Islet of Langerhans (tissue), 1 donor: ENCODE data around the gene NRP1.

Source experiments
- FAIRE-seq: peaks from one replicate; lab custom pipeline; 2011; peaks lifted over from hg19 to GRCh38; lab: Jason Lieb, UNC

The NRP1 gene

DNA sequence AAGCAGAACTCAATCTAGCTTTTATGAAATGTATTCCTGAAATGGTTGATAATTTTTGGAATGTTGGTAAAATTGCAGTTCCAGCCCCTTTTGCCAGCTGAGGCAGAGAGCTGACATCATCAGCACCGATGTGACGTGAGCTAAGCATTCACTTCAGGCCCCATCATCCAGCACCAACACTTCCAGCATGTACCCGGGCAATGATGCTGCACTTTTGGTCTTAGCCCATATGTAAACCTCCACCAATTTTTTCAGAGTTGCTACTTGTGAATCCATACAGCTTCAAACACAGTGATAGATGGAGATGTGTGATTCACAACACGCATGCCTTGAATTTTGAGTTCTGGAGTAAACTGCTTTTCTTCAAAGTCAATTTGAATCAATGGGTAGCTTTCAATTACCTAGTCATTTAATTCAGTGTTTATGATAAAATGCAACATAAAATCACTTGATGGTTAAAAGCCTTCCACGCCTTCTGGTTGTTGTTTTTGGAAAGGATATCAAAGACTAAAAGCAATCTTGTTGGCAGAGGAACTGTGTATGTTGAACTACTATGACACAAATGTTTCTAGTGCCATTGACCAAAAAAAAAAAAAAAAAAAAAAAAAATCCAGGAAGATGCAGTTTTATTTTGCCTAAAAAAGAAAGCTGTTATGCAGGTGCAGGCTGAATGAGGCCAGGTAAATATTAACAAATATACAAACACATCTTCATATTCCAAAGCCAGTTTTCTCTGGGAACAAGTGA is 73.9 kb downstream of the NRP1 start:
- peak; percentile 69 for FAIRE-seq

DNA sequence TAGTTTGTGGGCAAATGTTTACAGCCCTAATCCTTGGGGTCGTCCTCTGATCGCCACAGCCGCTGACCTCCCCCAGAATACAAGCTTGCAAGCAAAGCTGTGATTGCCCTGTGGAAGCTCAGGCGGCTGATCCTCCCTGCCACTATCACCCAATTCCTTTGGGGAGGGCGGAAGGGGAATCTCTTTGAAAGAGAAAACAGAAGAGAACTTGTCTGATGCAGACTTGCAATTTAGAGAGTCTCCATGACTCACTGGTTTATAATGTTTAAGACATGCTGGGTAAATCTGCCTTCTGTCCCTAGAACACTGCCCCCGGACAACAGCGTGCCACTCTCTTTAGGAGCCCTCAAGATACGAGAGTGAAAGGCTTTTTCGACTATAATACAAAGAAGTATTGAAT is 75.5 kb downstream of the NRP1 start:
- FAIRE-seq = no peak

DNA sequence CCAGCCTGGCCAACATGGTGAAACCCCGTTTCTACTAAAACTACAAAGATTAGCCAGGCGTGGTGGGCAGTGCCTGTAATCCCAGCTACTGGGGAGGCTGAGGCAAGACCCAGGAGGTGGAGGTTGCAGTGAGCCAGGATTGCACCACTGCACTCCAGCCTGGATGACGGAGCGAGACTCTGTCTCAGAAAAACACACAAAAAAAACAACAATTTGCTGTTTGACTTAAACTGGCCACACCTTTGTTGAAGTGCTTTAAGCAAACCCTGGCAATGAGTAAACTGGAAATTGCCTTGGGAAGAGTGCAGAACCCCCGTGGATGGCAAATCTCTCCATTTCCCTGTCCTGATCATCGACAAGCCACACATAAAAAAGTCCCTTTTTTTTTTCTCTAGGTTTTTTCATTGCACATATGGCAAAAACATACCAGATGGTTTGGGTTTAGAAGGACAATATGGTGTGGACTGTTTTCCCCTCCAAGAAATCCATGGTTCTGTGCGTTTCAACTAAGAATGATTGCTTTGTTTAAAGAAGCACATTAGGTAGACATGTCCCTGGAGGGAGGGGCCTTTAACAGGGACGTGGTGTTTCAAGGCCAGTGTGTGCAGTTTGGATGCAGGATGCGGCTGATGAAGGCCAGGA is 76.9 kb downstream of the NRP1 start:
- FAIRE-seq = no peak

DNA sequence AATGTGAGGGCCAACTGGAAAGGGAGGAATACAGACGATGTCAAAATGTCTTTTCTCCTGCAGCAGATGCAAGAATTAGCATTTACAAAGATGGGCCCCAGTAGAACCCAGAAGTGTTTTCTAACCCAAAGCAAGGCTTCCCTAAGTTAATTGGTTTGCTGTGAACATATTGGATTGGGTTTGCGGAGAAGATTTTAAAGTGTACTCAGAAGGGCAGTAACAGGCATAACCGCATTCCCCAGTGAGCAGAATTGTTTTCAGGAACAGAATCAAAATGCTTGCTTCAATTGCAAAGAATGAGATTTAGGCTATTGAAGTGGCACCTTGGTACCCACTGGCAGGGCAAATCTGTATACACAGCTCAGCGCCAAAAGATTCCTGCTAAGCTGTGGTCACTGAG is 78.0 kb downstream of the NRP1 start:
- FAIRE-seq = no peak

DNA sequence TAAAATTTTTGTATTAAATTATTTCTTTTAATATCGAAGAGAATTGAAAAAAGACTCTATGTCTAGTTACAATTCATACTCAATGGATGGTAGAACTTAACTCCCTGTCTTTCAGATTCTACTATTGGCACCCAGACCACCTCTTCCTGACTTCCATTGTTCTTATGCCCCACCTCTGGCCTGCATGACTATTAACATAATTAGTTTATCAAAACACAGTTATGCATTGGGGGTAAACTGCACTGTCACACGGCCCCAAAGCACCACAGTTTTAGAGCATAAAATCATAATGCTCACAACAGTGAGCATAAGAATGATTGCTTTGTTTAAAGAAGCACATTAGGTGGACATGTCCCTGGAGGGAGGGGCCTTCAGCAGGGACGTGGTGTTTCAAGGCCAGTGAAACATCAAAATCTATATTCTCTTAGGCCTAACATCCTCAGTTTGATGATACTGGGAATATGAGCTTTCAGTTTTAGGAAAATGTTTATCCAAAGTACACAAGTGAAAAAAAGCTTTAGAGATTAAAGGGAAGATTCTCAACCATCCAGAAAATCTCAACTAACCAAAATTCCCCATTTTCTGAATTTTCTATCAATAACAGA is 79.8 kb downstream of the NRP1 start:
- no peak for FAIRE-seq

DNA sequence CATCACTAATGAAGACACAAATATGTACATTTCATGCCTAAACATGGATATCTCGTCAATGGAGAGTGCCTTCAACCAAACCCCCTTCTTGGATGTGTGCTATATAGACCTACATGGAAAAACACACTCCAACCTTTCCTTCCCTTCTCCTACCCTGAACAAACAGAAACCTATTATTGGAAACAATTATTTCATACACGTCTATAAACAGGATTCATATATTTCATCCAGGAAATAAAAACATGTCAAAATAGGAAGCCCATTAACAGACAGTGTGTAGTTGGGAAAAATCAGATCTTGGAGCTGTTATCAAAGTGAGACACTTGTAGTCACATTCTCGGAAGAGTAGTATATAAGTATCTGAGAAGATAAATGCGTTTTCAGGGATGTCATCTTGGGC is 81.1 kb downstream of the NRP1 start:
- no peak for FAIRE-seq

DNA sequence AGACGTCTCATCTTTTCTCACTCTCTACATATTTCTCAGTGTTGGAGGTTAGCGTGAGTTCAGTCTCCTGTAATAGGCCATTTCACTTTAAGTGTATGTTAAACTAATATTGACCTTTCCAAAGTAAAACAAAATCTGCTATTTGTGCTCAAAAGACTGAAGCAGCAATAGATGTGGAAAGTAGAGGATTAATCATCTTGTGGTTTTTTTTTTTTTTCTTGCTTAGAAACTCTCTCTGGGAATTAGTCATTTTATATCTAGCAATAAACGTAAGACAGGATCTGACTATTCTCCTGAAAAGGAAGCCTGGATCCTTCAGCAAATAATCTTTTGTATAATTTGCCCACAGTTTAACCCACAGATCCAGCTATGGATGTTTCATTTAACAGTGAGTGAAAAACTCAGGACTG is 81.7 kb downstream of the NRP1 start:
- FAIRE-seq = peak; percentile 68

DNA sequence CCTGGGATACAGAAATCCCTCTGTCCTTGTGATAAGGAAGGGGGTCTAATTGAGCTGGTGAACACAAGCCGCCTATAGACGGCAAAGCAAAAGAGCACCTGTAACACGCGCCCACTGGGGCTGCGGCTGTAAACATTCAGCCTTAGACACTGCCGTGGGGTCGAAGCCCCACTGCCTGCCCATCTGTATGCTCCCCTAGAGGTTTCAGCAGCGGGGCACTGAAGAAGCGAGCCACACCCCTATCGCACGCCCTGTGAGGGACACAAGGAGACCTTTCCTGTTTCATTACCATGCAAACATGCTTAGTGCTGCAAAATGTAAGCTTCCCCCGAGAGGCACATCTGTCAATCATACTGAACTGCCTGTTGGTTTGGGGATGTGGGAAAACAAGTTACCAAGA is 82.1 kb downstream of the NRP1 start:
- no peak for FAIRE-seq

DNA sequence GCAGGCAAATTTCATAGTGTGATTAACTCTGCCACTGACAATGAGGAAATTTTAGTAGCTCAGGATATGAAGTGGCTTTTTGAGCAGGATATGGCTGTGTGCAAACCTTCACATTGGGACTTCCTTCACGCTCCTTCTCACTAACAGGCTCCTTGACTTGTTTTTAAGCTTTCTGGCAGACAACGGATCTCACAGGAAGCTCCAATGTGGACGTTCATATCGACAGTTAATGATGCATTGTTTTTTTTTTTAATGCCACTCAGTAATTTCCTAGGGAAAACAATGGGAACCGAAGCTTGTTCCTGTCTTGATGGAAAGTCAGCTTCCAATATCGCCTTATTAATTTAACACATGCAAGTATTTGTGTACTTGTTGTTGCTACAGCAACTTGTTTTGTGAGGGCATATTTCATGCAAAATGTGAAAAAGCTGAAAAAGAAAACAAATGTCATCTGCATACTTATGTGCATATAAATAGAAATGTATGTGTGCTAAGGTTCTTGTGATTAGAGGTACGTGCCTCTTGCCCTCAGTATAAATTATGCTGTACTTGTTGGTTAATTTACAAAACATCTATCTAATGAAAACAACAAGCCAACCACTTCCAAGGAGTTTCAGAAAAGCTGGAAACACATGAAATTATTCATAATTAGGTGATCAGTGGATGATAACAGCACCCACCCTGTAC is 84.7 kb downstream of the NRP1 start:
- FAIRE-seq = no peak

DNA sequence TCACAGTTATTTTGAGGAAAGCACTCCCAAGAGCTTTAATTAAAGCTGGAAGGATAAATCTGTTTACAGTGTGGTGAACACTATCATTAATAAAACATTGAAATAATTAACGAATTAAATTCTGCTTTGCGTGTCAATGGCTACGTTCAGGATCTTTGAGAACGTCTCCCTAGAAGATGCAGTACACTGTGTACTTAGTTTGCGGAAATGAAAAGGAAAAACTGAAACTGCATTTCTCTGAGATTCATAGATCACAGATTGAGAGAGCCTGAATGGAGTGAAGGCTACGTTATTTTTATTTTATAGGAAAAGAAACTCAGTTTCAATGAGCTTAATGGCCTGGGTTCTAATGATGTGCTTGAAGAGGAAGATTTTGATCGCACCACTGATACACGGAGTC is 85.3 kb downstream of the NRP1 start:
- no peak for FAIRE-seq

DNA sequence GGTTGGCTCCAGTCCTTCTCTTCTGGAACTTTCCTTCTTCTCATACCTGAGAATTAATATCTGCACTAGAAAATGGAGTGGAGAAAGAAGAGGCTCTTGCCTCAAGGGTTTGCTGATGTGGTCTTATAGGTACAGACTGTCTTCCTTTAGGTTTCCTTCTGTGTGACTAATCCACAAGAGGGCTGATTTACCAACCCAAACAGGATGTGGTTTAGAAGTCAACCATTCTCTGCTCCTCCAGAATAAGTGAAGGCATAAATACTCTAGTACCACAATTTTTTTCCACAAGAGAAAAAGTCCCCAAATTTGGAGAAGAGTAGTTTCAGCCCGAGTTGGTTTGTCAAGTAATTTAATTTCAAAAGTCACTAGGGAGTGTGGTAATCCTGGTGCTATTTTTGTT is 85.8 kb downstream of the NRP1 start:
- no peak for FAIRE-seq

DNA sequence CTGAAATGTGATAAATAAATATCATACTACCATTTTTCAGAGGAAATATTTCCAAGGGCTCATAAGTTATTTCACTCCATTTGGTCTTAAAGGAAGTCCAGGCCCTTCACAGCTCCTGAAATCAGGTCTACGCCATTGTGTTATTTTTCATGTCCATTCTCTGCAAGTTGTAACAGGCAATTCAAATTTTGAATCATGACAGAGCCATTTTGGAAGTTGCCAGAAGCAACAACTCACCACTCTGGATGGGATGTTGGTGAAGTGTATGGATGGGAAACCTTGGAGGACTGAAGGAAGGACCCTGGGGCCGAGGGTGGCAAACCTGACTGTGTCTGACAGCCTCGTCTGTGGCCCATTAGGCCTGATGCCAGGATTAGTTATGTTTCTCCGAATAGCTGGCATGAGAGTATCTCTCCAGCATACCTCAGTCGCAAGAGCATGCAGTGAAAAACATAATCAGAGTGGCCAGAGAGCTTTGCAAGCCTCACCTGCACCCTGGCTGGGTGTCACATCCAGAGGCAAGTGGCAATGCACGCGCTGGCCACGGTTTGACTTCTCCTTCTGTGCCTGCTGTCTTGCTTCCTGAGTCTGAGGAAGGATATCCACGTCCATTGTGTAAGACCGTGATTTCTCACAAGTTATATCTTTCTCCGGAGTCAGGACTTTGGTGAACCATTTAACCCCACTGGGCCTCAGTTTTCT is 87.1 kb downstream of the NRP1 start:
- no peak for FAIRE-seq

DNA sequence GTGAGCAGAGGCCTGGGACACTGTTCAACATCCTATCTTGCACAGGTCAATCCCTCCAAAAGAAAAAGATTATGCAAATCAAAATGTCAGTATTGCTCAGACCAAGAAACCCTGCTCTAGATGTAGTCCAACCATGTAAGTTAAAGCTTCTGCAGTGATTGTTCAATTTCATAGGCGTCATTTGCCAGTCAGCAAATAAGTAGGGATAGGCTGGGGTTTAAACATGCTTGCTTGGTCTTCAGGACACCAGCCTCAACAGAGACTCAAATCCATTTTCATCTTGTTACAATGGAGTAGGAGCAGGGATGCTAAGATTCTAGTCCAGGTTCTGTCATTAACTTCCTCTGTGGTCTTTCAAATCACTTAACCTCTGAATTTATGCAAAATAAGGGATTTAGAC is 89.1 kb downstream of the NRP1 start:
- no peak for FAIRE-seq

DNA sequence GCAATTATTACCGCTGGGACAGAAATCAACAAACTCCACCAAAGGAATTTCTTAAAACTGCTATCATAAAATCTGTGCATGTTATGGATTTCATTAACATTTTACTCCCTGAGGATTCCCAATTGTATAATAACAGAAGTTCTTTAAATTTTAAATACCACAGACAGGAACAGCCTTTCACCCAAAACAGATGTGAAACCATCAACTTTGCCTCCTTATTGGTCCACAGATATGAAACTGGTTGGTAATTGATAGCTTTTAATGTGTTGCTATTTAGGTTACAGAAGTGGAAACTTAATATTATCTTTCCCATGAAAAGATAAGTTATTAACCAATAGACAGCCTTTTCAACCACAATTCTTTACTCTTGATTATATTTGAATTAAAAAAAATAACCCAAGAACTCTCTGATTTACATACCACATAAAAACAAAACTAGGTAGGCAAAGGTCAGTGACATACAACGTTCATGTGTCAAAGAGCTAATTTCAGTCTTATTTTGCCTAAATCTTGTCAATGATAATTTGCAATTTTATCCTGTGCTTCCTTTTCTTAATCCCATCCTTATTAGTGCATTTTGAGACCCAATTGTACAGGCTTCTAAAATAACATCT is 90.0 kb downstream of the NRP1 start:
- peak; percentile 75 for FAIRE-seq

DNA sequence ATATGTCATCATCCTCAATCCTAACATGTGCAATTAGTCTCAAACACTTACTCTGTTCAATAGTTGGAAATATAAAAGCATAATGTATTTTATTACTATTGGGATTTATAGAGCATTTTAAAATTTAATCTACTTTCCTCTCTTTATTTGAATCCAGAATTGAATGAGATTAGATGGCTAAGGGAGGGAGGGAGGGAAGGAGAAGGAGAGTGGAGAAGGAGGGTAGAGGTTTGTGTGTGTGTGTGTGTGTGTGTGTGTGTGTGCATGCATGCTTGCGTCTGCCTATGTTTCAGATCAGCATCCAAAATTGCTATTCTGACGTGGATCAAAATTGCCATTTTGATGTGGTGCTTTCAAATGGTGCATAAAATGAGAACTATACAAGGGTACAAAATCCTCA is 90.8 kb downstream of the NRP1 start:
- FAIRE-seq = no peak

DNA sequence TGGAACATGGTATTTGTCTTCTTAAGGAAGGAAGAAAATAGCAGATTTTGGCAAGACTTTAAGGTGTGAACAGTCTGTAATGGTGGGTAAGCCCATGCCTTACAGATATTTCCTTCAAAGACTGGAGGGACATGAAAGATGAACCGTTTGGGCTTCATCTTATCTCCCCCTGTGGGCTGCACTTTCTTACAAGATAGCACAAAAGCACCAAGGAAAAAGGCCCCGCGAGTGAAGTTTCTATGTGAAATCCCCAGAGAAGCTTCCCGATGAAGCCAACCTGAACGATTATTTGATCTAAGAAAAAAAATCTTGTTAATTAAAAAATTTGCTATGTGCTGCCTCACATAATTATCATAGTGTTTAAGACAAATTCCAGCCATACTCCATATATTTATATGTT is 91.5 kb downstream of the NRP1 start:
- FAIRE-seq = no peak

DNA sequence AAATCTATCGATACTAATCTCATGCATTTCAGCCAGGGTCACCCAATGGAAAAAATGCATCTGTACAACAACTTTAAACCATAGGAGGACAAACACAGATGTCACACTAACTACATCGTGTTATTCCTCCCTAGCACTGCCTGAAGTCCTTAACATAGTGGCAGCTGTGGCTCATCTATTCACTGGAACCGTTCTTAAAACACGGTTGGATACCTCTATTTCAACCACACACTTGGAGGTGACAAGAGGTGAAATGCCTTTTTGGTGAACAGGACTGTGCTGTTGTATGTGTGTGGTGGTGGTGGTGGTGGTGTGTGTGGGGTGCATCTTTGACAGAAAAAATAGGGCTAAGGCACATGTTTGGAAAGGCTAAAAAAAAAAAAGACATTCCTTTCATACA is 93.1 kb downstream of the NRP1 start:
- FAIRE-seq = no peak

DNA sequence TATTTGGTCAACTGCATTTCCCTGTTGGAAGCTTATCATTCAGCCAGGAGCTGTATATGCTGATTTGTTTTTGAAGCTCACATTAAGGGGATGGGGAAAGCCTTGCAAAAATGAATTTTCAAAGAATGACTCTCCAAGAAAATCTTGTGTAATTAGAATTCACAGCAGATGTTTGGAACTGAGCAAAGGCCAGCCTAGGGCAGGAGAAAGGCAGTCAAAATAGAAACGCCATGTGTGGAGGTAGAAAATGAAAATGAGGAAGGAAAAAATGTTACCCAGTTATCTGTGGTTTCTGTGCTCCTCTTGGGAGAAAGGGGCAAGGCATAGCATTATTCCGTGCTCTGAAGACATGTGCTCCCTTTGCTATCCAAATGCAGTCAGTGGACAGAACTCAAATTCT is 93.5 kb downstream of the NRP1 start:
- no peak for FAIRE-seq

DNA sequence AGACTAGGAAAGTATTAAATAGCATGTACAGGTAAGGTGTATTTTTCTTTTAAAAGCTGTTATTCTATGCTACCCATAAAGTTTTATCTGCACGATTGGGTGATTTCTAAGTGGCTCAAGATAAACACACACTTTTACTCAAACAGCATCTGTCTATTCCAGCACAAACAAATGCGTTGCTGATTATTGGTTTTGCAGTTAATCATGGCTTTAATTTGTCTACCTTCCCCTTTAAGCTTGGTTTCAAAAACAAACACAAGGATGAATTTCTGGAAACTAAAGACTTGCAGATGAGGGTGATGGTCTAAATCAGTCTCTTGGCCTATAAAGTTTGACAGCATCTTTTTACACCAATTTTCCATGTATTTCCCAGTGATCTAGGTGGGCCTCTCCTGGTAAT is 94.2 kb downstream of the NRP1 start:
- FAIRE-seq = no peak

DNA sequence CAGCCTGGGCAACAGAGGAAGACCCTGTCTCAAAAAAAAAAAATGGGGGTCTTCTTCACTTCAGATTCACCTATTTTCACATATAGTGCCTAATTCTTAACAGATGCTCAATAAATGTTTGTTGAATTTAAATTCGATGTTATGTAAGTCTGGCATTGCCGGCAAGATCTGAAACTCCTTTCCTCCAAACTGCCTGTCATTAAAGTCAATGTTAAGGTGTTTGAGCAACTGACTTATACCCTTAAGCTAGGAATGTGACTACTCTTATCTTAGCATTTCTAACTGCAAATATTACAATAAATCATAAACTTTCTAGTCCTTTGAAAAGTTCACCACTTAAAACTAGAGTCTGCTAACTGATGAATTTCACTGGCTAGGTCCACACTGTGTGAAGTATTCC is 95.2 kb downstream of the NRP1 start:
- no peak for FAIRE-seq

DNA sequence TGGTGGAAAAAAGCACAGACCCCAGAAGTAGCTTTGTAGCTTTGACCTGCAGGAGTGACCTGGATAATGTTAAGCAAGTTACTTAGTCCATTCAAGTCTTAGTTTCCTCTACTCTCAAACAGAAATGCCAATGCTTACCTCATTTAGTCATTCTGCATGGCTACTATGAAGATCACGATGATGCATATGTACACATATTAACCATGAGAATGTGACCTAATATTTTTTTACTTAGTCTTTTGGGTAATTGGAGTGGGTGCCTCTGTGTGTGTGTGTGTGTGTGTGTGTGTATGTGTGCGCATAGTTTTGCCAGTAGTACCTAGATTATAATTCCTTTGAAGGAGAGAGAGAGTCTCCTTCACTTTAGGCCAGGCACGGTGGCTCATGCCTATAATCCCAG is 95.8 kb downstream of the NRP1 start:
- FAIRE-seq = no peak
